AML-193 (cell line): ENCODE results near the gene COL5A1.

Experiments
- DNase-seq, 2 experiments: peaks; one replicate each; lab custom pipeline; 2025; lab: John Stamatoyannopoulos, UW

Gene COL5A1

DNA sequence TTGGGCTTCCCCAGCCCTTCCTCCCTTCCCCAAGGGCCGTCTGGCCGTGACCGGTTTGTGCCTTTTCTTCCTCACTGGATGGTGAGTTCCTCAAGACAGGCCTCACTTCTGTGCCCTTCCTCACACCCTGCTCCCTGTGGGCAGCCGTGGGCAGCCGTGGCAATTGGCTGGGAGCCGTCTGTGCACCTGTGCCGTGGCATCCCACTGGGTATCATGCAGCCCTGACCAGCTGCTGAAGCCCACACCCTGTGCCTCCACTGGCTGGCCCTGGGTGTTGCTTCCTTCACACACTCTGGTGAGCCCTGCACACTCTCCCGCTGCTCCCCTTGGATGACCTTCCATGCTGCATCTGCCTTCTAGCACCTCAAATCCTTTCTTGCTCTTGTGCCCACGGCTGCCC, 100.2 kb downstream of the COL5A1 start:
- no peak for DNase-seq

DNA sequence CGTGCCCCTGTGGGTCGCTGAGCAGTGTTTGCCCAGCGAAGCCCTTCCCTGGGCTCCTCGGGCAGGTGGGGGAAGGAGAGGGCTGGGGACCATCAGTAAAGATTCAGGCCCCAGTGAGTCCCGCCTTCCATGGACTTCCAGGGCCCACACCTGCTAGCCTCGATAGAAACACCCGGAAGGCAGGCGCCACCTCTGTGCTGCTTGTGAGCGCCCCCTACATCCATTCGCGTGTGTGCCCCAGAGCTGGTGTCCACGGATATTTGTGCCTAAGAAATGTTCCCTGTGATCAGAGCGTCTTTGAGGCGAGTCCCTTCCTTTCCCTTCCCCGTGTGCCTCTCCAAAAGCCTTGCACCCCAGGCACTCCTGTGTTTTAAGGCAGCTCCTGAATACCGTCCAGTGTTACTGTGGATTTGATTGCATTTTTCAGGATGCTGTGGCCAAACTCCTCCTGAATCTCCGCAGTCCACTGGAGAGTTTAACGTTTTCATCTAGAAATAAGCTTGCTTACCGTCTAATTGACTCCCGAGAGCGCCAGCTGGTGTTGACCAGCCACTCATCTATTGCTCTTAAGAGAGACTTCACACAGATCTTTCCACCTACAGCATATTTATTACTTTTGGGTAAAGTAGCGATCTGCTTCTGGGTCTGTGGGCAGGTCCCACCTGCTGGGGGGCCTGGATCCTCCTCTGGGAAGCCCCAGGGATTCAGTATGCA, 101.4 kb downstream of the COL5A1 start:
- no peak for DNase-seq

GRCh38 chr9:134743853-134744252, 102.2 kb downstream of the COL5A1 start:
- DNase-seq, result no peak

DNA sequence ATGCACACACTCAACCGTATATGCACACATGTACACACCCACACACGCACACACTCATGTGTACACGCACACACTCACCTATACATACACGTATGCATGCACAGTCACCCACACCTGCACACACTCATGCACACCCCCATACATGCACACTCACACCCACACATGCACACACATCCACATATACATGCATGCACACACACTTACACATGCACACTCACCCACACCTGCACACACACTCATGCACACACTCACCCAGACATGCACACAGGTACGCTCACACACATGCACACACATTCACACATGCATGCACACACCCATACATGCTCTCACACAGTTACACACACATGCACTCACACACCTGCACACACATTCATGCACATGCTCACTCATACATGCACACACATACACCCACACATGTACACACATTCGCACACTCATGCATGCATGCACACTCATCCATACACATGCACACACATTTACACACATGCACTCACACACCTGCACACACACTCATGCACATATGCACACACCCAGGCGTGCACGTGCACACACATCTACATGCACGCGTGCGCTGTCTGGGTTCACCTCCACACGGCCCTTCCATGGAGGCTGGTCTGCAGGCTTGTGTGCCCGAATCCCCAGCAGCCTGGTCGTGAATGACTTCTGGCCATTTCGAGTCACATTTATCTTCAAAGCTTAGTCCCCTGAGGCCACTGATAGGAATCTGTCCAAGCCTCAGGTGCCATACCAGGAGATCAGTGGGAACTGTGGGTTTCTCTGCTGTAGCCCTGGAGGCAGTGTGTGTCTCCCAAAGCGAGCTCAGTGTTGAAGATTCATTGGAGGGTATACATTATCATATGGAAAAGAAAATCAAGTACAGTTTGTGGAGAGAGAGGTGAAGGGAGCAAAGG, 103.0 kb downstream of the COL5A1 start:
- DNase-seq, result no peak

- DNase-seq, result no peak
Measured at GRCh38 chr9:134747951-134748489, 106.4 kb downstream of the COL5A1 start.

- no peak for DNase-seq
Measured at GRCh38 chr9:134748591-134748990, 107.0 kb downstream of the COL5A1 start.

- no peak for DNase-seq
Measured at GRCh38 chr9:134750450-134751155, 109.0 kb downstream of the COL5A1 start.

GRCh38 chr9:134751622-134752021, 110.0 kb downstream of the COL5A1 start:
- DNase-seq, result no peak

GRCh38 chr9:134752471-134753168, 111.0 kb downstream of the COL5A1 start:
- DNase-seq, result no peak

GRCh38 chr9:134753191-134753590, 111.6 kb downstream of the COL5A1 start:
- DNase-seq, result no peak

- no peak for DNase-seq
Measured at GRCh38 chr9:134755221-134755907, 113.8 kb downstream of the COL5A1 start.

DNA sequence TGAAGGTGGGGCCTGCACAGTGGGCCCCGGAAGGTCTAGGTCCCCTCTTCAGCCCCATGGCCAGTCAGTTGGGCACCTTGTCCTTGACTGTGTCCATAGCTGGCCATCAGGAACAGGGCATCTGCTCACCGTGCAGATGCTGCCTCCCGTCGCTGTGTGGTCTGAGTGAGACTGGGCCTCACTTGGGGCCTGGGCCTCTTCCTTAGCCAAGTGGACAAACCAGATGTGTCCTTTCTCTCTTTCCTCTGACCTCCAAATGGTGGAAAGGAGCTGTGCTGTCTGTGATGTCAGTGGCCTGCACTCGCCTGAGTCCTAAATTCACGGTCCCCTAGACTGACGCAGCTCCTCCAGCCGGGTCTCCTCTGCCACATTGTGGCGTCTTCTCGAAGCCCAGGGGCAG, 114.5 kb downstream of the COL5A1 start:
- DNase-seq, result no peak

GRCh38 chr9:134757216-134757975, 115.8 kb downstream of the COL5A1 start:
- no peak for DNase-seq

- no peak for DNase-seq
Measured at GRCh38 chr9:134758949-134759607, 117.5 kb downstream of the COL5A1 start.

DNA sequence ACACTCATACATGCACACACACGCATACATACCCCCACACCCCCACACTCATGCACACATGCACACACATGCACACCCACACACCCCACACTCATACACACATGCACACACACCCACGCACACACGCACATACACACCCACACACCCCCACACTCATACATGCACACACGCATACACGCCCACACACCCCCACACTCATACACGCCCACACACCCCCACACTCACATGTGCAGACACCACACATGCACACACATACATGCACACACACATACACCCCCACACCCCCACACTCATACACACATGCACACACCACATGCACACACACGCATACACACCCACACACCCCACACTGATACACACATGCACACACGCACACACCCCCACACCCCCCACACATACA, 118.3 kb downstream of the COL5A1 start:
- DNase-seq, result no peak

GRCh38 chr9:134760750-134761420, 119.3 kb downstream of the COL5A1 start:
- DNase-seq, result no peak

DNA sequence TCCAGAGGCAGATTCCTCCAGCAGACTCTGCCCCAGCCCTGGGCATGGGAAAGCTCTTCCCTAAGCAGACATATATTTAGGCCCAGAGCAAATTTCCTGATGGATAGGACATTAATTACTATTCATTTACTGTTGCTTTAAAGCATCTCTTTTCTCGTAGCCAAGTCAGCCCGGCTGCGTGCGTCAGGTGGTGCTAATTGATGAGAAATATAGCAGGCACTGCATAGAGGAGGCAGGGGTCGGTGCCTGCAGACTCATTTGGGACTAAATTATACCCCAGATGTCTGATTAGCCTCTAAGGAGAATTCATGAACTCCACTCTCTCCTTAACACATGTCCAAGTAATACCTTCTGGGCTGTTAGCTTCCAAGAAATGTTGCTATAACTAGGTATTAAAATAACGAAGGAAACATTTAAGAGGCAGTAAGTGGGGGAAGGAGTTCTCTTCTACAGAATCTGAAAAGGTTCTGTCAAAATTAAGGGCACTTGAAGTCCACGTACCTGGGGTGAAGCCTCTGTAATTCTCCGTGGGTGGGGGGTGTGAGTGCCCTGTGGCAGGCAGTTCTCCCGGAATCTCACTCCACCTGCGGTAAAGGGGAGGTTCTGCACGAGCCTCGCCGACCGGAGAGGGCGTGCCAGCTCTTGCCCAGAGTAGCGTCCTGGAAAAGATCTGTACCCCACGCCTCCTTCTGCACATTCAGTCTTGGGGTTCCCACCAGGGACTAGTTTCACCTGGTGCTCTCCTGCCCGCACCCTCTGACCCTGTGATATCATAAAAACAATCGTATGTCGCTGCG, 123.1 kb downstream of the COL5A1 start:
- no peak for DNase-seq

- no peak for DNase-seq
Measured at GRCh38 chr9:134765785-134766184, 124.2 kb downstream of the COL5A1 start.
